ENCODE data around the gene INSR. TPM values are rescaled to one million over a fixed set of nuclear protein-coding genes. Genes with fewer than 3 reads are reported as not detected.

Gene INSR
- total and polyA plus RNA-seq, 2 of the 8 experiments (the other 6 are each of a cell fraction or from before 2014, with no cell fraction given): 13.1 to 48.7 TPM

- Histone ChIP-seq H3K36me3 (ENCODE audit: control insufficient read depth in 2 of 4, insufficient read depth in 4 of 4, low read length in 3 of 4) (no peaks in the 10 kb centered on the region), H3K23me2 (ENCODE audit: low read depth, low read length) (no peaks in the 10 kb centered on the region), H2BK15ac (ENCODE audit: low read length) (no peak overlapping the region), H4K91ac (replicated peaks; ENCODE audit: insufficient read length, low read length) (no peak overlapping the region), H3K79me1 (ENCODE audit: low read depth, low read length) (peaks cover 4% of the 10 kb centered on the region), H3K4me2 (ENCODE audit: insufficient read depth in 1 of 2, low read depth in 2 of 2, low read length in 2 of 2) (no peak overlapping the region), H3K14ac (ENCODE audit: insufficient read length) (no peak overlapping the region), H3K4me3 (ENCODE audit: extremely low read depth in 1 of 4, insufficient read depth in 2 of 4, low read depth in 3 of 4, low read length in 4 of 4) (no peak overlapping the region), H3K9ac (replicated peaks in 1 of 4; ENCODE audit: extremely low read depth in 1 of 4, low read depth in 3 of 4, low read length in 3 of 4) (no peak overlapping the region), H3K18ac (ENCODE audit: extremely low read depth, low read length) (no peak overlapping the region; the same call in 1 of the 2 replicates), H3K9me3 (ENCODE audit: insufficient read depth in 2 of 2, low read depth in 1 of 2, low read length in 1 of 2) (no peaks in the 10 kb centered on the region), H3K56ac (replicated peaks; ENCODE audit: insufficient read length, low read depth, low read length) (no peak overlapping the region), H3K4me1 (replicated peaks in 1 of 4; ENCODE audit: control insufficient read depth in 3 of 4, insufficient read depth in 4 of 4, low read length in 3 of 4) (peaks cover 0 to 6% (median 3%) of the 10 kb centered on the region in 4 experiments; a peak in 2 of 7 replicates), H3K23ac (ENCODE audit: insufficient read length) (no peak overlapping the region), H4K5ac (ENCODE audit: insufficient read length, low read depth, low read length) (no peak overlapping the region), H3K79me2 (ENCODE audit: control insufficient read depth in 1 of 2, insufficient read depth in 2 of 2, low read length in 2 of 2) (peaks cover 0 to 19% of the 10 kb centered on the region in 2 experiments; a peak in 2 of 4 replicates), H3K27ac (ENCODE audit: low read depth, low read length) (no peak overlapping the region), H2BK120ac (replicated peaks; ENCODE audit: low read depth, low read length) (no peak overlapping the region), H4K8ac (ENCODE audit: extremely low read depth, insufficient read depth, low read length) (no peak overlapping the region), H2BK20ac (ENCODE audit: low read length) (no peak overlapping the region), H3K4ac (replicated peaks; ENCODE audit: insufficient read length, low read depth, low read length) (no peak overlapping the region), H2BK12ac (ENCODE audit: low read depth, low read length) (no peak overlapping the region), H2AFZ (ENCODE audit: low read length) (no peak overlapping the region), H2AK5ac (ENCODE audit: low read depth, low read length) (no peak overlapping the region), H3K27me3 (replicated peaks in 1 of 4; ENCODE audit: control insufficient read depth in 3 of 4, extremely low read depth in 1 of 4, insufficient read depth in 3 of 4, low read length in 3 of 4) (no peaks in the 10 kb centered on the region), H4K20me1 (replicated peaks in 1 of 2; ENCODE audit: control insufficient read depth in 1 of 2, insufficient read depth in 2 of 2, low read length in 2 of 2) (peaks cover 0 to 3% of the 10 kb centered on the region in 2 experiments), H2BK5ac (ENCODE audit: low read depth, low read length) (no peak overlapping the region)
- POLR2A ChIA-PET (ENCODE audit: partially characterized antibody): no interaction called here
- CTCF ChIA-PET (ENCODE audit: partially characterized antibody): no interaction called here
- FAIRE-seq (no peak), DNase-seq (ENCODE audit: low read depth in 1 of 2, low spot score in 2 of 2) (no peak)
- 90% methylated on average over 11 of the region's 11 CpGs; no CpG with 5 or more reads in 1 of the 2 experiments for WGBS, 2 experiments (ENCODE audit: extremely low coverage in 1 of 2, insufficient coverage in 1 of 2, insufficient read length in 1 of 2, insufficient replicate concordance in 2 of 2, low coverage in 1 of 2, low lambda C conversion rate in 2 of 2, missing lambda C conversion rate in 1 of 2)
- TF ChIP-seq SAP30 (IDR thresholded peaks at IDR 0.05; ENCODE audit: insufficient read depth, insufficient replicate concordance, low read length) (no peak), KDM5A (IDR thresholded peaks at IDR 0.05; ENCODE audit: low read length) (no peak), SIN3A (conservative IDR thresholded peaks at IDR 0.05 in 1 of 2, IDR thresholded peaks at IDR 0.05 in 1 of 2; ENCODE audit: low read depth in 1 of 2, low read length in 2 of 2) (no peak), CBX5 (IDR thresholded peaks at IDR 0.05; ENCODE audit: low read depth, low read length) (no peak), EGR1 (IDR thresholded peaks at IDR 0.05; ENCODE audit: borderline replicate concordance, low read depth, low read length) (no peak), TAF7 (optimal IDR thresholded peaks at IDR 0.05; ENCODE audit: borderline replicate concordance, low read depth, low read length) (no peak), CTBP2 (IDR thresholded peaks at IDR 0.05; ENCODE audit: borderline replicate concordance, insufficient read depth, insufficient read length, low read length) (no peak), BRCA1 (IDR thresholded peaks at IDR 0.05; ENCODE audit: low read depth, low read length) (no peak), JUND (IDR thresholded peaks at IDR 0.05; ENCODE audit: low read length) (no peak), SP2 (IDR thresholded peaks at IDR 0.05; ENCODE audit: low read length) (no peak), HDAC2 (IDR thresholded peaks at IDR 0.05; ENCODE audit: borderline replicate concordance in 1 of 2, low read depth in 2 of 2, low read length in 2 of 2) (no peak), TCF12 (IDR thresholded peaks at IDR 0.05; ENCODE audit: low read depth, low read length) (no peak)
- TF ChIP-seq, protein P1, sequence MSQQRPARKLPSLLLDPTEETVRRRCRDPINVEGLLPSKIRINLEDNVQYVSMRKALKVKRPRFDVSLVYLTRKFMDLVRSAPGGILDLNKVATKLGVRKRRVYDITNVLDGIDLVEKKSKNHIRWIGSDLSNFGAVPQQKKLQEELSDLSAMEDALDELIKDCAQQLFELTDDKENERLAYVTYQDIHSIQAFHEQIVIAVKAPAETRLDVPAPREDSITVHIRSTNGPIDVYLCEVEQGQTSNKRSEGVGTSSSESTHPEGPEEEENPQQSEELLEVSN (IDR thresholded peaks at IDR 0.05): no peak
Measured at GRCh38 chr19:7252364-7252763, 41.9 kb downstream of the INSR start.

Data from H1 (cell line).